Glomerular visceral epithelial cell (primary cell): ENCODE results near the gene SMOC2.
"Not testable (repeated sequence)": the region's sequence is repeated elsewhere in the genome, so short reads cannot be mapped to it uniquely, and the experiment has no call there.

Experiments
- DNase-seq: peaks from one replicate; pipeline ENCODE4 v3.0.0-alpha.2; 2016; ENCODE audit errors: extremely low spot score

Gene SMOC2

GRCh38 chr6:168538188-168538891, 97.4 kb downstream of the SMOC2 start:
- not testable (repeated sequence) for DNase-seq

- DNase-seq = no peak
Observed at GRCh38 chr6:168538892-168539811, 98.2 kb downstream of the SMOC2 start.

DNA sequence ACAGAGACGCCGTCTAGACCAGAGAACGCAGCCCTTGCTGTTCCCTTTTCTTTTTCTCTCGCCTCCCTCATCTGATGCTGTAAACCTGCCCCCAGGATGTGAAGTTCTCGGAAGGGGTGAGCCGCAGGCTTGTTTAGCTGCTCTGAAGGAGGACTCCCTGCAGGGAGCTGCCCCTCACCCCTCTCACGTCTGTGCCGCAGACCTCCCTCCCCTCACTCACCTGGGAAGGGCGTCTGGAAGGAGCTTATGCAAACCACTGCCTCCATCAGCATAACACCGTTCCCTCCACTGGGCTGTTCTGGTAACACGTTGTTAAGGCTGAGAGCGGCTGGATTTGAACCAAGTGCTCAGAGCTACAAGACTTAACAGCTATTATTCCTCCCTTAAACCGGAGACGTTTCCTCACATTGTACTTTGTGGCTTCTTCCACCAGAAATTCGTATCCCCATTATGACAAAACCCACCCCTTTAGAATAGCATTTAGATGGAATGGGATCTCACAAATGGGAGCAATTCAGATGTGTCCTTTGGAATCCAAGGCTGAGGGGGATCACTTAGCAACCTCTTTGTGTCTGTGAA, 99.8 kb downstream of the SMOC2 start:
- no peak for DNase-seq

- DNase-seq = no peak
Observed at GRCh38 chr6:168541307-168541706, 100.3 kb downstream of the SMOC2 start.

- no peak for DNase-seq
Observed at GRCh38 chr6:168542301-168542700, 101.3 kb downstream of the SMOC2 start.

DNA sequence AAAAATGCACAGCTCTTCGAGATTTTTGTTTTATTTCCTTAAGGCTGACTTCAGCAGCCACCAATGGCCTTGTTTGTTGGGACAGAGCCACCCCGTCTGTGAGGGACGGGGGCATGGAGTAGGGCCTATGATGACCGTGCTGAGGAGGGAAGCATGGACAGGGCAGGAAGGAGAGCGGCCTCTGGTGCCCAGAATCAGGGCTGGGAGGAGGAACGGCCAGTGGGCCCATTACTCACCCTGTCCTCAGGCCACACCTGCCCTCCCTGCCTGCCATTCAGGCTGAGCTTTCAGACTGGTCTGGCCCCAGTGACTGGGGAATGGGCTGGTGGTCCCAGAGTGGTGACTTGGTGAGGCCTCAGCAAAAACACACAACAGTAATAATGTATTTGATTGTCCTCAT, 104.4 kb downstream of the SMOC2 start:
- no peak for DNase-seq

GRCh38 chr6:168546151-168546550, 105.2 kb downstream of the SMOC2 start:
- DNase-seq = no peak

DNA sequence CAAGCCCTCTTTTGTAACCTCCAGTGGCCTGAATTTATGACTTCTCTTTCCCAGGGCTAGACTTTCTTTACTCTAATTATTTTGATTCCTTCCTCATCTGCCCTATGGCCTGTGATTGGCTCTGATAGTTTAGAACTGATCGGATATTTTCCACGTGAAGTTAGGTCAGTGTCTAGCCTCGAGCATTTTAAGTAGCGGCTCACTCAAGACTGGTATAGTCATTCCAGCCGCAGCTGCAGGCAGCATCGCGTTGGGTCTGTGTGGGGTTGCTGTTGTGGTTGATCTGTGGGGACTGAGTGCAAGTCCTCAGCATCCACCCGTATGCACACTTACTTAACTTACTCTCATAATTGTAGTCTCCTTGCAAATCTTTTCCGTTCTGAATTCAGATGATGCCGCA, 105.7 kb downstream of the SMOC2 start:
- no peak for DNase-seq

DNA sequence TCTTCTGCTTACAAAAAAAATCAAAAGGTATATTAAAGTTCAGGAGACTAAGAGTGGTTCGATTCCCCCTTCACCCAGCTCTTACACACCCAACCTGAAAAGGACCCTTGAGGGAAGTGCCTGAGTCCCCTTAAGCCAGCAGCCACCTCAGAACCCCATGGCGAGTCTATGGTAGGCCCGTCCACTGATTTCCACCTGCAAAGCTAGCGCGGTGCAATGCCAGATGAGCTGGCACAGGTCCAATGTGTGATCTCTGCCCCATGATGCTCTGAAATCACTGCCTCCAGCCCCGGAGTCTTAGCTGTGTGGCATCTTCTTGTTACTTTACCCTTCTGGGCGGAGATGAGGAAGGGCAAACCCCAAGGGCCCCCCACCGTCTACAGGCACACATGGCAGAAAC, 109.3 kb downstream of the SMOC2 start:
- DNase-seq = no peak

DNA sequence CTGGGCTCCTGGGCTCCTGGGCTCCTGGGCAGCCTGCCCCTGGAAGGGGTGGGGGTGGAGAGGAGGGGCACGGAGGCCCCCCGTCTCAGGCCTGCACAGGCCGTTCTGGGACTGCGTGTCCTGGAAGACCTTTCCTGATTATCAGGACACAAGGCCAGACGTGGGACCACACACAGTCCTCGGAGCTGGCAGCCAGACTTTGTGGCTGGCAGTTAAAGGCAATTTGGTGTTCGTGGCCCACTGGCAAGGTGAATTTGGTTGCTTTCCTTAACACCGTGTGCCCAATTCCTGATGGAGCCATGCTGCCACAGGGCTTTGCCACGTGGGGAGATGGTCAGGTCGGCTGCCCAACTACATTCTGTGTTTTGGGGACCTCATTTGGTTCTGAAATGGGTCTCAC, 113.5 kb downstream of the SMOC2 start:
- DNase-seq = no peak

DNA sequence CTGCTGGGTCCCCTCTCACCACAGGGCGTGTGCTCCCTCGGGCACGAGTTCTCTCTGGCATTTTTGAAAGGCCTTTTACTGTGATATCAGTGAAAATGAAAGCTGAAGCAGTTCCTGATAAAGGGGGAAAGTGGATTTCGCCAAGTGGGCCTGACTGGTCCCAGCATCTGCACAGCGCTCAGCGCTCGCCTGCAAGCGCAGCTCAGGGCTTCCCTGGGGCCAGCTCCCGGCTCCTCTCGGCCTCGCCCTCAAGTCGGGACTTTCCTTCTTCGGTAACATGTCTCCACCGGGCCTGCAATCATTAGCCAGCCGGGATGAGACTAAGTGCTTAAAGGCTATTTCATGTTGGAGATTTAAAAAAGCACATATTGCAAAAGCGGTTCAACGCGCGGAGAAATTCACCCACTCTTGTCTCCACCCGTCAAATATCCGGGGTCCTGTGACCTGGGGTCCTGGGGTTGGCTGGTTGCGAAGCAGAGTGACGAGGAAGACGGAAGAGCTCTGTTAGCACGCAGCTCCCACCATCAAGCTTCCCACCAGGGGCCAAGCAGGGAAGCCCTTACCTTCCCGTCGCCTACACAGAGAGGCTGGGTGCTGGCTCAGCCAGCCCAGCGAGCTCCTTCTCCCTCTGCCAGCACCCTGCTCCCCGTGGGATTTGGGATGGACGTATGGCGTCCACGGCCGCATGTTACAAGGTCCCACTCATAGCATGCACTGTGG, 114.1 kb downstream of the SMOC2 start:
- DNase-seq = no peak

DNA sequence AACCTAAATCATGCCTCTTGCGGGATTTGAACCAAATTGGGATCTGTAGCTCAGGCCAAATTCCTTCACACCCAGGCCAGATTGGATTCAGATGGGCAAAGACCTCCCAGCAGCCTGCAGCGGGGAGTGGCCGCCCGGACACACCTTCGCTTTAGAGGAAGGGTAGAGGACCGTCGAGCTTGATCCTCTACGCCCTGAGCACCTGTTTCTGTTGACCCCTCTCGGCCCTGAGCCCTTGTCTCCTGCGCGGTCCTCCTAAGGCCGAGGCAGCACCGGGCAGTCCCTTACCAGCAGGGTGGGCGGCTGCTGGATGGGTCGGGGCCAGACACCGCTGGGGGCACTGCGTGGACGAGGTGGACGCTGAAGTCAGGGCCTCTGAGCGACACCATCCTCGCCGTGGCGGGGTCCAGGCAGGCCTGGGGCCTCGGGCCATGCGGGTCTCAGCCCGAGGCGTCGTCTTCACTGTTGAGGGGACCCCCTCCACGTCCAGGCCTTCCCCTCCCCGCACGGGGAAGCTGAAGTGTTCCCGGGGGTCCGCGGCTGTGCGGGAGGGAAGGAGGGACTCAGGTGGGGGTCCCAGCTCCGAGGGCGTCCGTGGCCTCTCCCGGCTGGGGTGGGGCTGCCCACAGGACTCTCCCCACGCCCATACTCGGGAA, 114.8 kb downstream of the SMOC2 start:
- DNase-seq = no peak

- DNase-seq = no peak
Observed at GRCh38 chr6:168557512-168557911, 116.5 kb downstream of the SMOC2 start.

GRCh38 chr6:168558686-168559085, 117.7 kb downstream of the SMOC2 start:
- DNase-seq = no peak

DNA sequence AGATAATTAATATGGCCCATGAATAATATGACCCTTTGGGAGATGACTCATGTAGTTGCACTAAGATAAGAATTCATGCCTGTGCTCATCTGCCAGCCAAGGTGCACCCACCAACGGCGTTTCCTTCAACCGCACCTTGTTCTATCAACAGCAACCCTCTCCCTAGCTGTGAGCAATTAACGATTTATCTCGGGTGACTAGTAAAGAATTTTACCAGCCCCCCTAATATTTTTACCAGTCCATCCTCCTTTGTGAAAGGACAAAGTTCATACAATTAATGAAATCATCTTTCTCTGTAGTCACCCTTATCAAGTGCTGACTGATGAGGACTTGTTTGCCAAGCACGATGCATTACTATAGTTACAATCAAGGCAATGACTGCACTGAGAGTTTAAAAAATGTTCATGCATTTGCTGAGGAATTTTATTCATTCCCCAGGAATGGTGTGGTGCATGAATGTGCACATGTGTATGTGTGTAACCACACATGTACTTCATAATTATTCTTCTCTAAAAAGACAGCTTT, 118.7 kb downstream of the SMOC2 start:
- DNase-seq = no peak

- no peak for DNase-seq
Observed at GRCh38 chr6:168560126-168560525, 119.1 kb downstream of the SMOC2 start.

DNA sequence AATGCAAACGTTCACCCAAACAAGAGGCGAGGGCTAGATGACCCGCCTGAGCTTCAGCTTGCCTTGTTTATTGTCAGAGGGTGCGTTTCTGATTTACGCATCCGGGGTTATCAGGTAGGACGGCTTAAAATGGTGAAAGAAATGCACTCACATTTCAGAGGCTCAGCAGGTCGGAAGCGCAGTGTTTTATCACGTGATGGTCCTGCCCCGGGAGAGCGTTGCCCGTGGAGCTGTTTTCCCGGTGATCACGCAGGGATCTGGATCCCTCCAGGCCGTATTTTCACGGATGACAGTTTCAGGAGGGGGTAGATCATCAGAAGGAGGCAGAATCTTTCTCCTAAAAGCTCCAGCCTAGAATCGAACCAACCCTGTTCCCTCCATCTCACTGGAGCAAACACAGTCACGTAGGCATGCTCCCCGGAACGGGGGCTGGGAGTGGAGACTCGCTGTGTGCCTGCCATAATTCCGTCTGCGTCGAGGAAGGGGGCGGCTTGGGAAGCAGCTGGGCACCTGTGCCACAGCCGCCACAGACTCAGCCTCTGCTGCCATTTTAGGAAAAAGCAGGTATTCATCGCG, 121.7 kb downstream of the SMOC2 start:
- no peak for DNase-seq

DNA sequence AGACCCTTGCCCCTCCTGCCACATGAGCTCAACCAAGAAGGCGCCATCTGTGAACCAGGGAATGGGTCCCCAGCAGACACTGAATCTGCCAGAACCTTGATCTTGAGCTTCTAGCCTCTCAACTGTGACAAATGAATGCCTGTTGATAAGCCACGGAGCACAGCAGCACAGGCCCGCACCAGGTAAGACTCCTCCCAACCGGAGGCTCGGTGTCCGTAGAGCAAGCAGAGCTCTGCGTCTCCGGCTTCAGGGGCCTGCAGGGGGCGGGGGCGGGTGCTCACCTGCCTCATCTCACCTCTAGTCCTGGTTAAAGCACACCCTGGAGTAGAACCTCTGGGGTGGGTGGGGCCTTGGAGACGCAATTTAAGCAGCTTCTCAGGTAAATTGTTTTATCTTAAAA, 122.7 kb downstream of the SMOC2 start:
- DNase-seq = no peak

DNA sequence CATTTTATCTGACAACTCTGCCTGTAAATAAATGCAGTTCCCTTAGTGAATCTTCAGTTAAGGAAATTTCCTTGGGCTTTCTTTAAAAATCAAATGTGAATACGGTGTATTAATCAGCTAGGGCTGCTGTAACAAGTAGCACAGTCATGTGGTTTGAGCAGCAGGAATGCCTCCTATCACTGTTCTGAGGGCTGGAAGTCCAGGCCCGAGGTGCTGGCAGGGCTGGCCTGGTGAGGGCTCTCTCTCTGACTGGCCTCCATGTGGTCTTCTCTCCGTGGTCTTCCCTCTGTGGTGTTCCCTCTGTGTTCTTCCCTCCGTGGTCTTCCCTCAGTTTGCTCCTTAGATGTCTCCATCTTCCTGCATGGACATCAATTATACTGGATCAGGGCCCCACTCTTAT, 124.1 kb downstream of the SMOC2 start:
- DNase-seq = no peak

GRCh38 chr6:168570211-168570610, 129.2 kb downstream of the SMOC2 start:
- no peak for DNase-seq

DNA sequence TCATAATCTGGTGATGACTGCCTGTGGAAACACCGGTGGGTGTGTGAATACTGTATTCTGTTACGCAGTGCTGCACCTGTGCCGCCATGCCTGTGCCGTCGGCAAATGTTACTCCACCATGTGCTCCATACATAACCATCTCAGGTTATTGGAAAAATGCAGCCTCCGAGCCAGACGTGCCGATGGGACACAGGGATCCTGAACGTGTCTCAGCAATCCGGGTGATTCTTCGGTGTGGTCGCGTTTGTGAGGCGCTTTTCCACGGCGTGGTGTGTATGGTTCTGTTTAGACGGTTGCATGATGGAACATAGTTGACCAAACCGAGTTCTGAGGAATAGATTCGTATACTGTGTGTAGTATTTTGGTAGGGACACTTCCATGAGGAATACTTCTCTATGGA, 130.3 kb downstream of the SMOC2 start:
- DNase-seq = no peak
